GM10248 (cell line): ENCODE results near the gene UNC13C.
"Not testable (repeated sequence)": the region's sequence is repeated elsewhere in the genome, so short reads cannot be mapped to it uniquely, and the experiment has no call there.

ENCODE experiments used
- CTCF ChIA-PET: fragments of 300-600 bp; sonication (Branson Sonifier 250); formaldehyde crosslinking; extraction: SDS; loops from one replicate; lab custom pipeline; 2021; ENCODE audit warnings: antibody characterized with exemption; lab: Yijun Ruan, JAX
- POLR2A ChIA-PET: fragments of 350-650 bp; sonication (Branson Sonifier 250); formaldehyde crosslinking; extraction: SDS; loops from one replicate; lab custom pipeline; 2020; ENCODE audit warnings: antibody characterized with exemption; lab: Yijun Ruan, JAX
- DNase-seq: peaks from one replicate; pipeline ENCODE4 v3.0.0; 2012; ENCODE audit errors: extremely low spot score
- TF ChIP-seq, protein P1 (sequence below): IDR thresholded peaks from 2 replicates; pipeline ENCODE4 v1.5.1; 2012; ENCODE audit warnings: mild to moderate bottlenecking, low read depth; ENCODE audit errors: extremely low read depth, missing control alignments, control extremely low read depth

Gene UNC13C

DNA sequence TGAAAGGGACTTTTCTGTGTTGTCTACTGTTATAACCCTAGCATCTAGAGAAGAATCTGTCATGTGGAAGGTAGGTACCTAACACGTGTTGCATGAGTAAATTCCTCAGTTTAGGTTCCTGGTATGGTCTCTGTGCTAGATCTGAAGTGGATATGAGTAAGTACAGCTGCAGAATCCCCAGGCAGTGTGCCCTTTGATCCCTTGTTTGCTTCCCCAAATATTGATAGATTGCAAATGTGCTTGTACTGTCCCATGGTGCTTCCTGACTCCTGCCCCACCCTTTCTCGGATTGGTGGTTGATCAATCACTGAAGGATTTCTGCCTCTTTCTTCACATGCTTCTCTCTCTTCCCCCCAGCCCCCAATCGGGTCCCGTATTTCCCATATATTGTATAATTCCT, 450.4 kb downstream of the UNC13C start:
- DNase-seq: no peak
- TF ChIP-seq, protein P1, sequence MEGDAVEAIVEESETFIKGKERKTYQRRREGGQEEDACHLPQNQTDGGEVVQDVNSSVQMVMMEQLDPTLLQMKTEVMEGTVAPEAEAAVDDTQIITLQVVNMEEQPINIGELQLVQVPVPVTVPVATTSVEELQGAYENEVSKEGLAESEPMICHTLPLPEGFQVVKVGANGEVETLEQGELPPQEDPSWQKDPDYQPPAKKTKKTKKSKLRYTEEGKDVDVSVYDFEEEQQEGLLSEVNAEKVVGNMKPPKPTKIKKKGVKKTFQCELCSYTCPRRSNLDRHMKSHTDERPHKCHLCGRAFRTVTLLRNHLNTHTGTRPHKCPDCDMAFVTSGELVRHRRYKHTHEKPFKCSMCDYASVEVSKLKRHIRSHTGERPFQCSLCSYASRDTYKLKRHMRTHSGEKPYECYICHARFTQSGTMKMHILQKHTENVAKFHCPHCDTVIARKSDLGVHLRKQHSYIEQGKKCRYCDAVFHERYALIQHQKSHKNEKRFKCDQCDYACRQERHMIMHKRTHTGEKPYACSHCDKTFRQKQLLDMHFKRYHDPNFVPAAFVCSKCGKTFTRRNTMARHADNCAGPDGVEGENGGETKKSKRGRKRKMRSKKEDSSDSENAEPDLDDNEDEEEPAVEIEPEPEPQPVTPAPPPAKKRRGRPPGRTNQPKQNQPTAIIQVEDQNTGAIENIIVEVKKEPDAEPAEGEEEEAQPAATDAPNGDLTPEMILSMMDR: no peak
- ChIA-PET POLR2A (no interaction called here), CTCF (no interaction called here)

DNA sequence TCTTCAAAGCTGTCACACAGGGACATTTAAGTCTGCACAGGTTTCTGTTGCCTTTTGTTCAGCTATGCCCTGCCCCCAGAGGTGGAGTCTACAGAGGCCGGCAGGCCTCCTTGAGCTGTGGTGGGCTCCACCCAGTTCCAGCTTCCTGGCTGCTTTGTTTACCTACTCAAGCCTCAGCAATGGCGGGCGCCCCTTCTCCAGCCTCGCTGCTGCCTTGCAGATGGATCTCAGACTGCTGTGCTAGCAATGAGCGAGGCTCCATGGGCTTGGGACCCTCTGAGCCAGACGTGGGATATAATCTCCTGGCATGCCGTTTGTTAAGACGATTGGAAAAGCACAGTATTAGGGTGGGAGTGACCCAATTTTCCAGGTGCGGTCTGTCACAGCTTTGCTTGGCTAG, 472.0 kb downstream of the UNC13C start:
- CTCF ChIA-PET: interaction anchor here (1.0 kb wide), 1 partner anchor 10 kb away, joined by 4 read pairs; no protein-coding TSS in a partner anchor
- DNase-seq, POLR2A ChIA-PET: not testable (repeated sequence)

DNA sequence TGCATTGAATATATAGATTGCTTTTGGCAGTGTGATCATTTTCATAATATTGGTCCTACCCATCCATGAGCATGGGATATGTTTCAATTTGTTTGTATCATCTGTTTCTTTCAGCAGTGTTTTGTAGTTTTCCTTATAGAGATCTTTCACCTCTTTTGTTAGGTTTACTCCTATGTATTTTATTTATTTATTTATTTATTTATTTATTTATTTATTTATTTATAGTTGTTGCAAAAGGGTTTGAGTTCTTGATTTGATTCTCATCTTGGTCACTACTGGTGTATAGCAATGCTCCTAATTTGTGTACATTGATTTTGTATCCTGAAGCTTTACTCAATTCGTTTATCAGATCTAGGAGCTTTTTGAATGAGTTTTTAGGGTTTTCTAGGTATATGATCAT, 478.2 kb downstream of the UNC13C start:
- CTCF ChIA-PET: no interaction called here
- no peak for DNase-seq
- POLR2A ChIA-PET: no interaction called here
- TF ChIP-seq, protein P1: no peak

DNA sequence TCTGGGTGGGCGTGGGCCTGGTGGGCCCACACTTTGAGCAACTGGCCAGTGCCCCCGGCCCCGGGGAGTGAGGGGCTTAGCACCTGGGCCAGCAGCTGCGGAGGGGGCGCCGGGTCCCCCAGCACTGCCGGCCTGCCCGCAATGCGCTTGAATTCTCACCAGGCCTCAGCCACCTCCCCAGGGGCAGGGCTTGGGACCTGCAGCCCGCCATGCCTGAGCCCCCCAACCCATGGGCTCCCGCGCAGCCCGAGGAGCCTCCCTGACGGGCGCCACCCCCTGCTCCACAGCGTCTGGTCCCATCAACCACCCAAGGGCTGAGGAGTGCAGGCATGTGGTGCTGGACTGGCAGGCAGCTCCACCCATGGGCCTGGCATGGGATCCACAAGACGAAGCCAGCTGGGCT, 484.3 kb downstream of the UNC13C start:
- CTCF ChIA-PET: interaction anchor here (1.1 kb wide), 1 partner anchor 125 kb away, joined by 3 read pairs; no protein-coding TSS in a partner anchor
- TF ChIP-seq, protein P1: no peak
- no peak for DNase-seq
- POLR2A ChIA-PET: no interaction called here

DNA sequence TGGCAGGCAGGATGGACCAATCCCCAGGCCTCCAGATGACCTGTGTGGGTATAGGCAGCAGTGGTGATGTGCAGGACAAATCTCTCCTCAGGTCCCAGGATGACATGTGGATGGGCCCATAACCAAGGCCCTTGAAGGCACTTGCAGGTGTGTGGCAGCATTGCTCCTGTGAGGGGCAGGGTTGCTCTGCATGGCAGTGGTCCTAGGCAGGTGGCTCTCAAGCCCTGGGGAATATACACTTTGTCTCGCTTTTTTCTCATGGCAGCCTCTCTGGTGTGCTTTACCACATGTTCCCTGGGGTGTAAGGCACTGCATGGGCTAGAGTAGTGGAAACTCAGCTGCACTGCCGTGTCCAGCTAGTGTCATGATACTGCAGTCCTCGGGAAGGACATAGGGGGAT, 503.6 kb downstream of the UNC13C start:
- no peak for DNase-seq

DNA sequence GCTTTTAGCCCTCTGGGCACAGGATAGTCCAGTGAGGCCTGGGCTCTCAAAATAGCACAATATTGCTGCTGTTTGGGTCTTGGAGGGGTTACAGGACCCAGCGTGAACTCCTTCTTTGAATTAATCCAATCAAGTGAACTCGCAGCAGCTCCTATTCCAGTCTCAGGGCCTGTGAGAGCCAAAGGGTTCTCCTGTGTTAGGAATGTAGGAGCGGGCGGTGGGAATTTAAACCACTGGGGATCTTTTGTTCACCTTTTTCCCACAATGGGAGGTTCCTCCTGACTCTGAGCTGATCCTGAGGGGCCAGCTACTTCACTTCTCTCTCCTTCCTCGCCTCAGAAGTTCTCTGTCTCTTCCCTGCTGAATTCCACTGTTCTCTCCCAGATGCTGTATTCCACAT, 504.0 kb downstream of the UNC13C start:
- ChIA-PET CTCF (interaction anchor here (1.1 to 1.7 kb wide), 2 partner anchors 11 to 23 kb away, joined by 3 to 6 read pairs; no protein-coding TSS in a partner anchor), POLR2A (no interaction called here)
- TF ChIP-seq, protein P1: no peak
- DNase-seq: no peak

More for the DNA sequence above, 503.6 kb downstream of the UNC13C start:
- TF ChIP-seq, protein P1: no peak
- POLR2A ChIA-PET: no interaction called here
- CTCF ChIA-PET: interaction anchor here (1.1 to 1.7 kb wide), 2 partner anchors 12 to 23 kb away, joined by 3 to 6 read pairs; no protein-coding TSS in a partner anchor

DNA sequence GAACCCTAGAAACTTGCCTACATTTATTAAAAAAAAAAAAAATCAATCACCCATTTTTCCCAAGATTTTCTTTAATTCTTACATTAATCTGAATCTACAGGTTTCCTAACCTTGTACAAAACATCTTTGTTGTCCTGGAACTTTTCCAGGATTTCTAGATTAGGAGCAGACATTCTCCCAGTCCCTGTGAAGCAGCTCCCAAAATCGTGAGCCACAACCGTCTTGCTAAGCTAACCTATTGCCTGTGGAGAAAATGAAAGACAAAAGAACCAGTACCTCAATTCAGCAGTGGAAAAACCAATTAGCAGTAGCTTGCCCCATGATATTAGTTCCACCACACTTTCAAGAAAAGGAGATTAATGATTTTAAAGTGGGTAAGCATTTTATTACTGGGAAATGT, 522.1 kb downstream of the UNC13C start:
- ChIA-PET POLR2A (no interaction called here), CTCF (no interaction called here)
- TF ChIP-seq, protein P1: no peak
- no peak for DNase-seq
